ENCODE measurements around the gene BCL6.

BCL6 gene

DNA sequence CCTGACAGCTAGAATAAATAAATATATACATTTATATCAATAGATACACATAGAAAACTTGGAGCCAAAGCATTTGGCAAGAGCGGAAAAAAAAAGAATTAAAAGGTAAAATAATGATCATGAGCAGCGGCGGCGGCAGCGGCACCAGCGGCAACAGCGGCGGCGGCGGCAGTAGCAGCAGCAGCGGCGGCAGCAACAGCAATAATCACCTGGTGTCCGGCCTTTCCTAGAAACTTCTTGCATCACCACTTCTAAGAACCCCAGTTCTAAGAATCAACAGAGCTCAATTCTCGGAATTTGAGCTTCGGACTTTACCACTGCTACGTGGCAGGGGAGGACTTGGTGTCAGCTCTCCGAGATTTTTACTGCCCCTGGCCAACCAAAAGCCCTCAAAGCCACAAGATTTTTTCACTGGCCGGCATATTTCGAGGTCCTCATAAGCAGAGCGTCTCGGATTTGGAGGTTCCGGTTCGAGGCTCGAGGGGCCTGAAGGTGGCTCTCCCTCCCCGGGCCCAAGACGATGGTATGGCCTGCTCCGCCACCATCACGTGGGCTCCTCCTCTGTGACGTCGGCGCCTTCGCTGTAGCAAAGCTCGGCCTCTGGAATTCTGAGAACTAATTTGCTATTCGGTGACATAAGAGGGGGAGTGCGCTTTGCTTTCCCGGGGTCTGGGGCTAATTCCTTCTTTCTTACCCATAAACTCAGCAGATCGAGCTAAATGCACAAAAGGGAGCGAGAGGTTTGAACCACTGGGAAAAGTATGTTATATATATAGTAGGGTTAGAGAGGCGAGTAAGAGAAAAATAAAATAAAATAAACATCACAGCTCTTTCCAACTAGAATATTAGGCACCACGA, at the start of gene BCL6:
BCL6 (minus strand) TSS at position 268 of the 858 bp plus-strand sequence. CDS start 11,775 bp downstream, outside the sequence.
- peak; percentile 80 for FAIRE-seq

DNA sequence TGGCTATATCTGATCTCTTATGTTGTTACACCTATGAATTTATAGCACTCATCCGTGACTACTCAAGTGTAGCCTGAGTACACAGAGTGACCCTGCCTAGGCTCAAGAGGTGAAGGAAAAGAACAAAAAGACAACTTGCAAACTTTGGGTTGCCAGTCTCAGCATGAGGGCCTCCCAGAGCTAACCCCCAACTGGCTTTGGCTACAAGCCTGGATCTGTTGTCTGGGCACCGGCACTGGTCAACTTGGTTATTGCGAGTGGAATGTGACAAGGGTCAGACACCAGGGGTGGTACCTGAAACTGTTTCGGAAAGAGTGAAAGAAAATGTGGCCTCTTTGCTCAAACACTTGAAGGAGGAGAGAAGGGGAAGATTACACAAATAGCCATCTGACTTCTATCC, 49.5 kb upstream of the BCL6 start:
- FAIRE-seq: no peak

GRCh38 chr3:187793618-187794017, 48.4 kb upstream of the BCL6 start:
- no peak for FAIRE-seq

DNA sequence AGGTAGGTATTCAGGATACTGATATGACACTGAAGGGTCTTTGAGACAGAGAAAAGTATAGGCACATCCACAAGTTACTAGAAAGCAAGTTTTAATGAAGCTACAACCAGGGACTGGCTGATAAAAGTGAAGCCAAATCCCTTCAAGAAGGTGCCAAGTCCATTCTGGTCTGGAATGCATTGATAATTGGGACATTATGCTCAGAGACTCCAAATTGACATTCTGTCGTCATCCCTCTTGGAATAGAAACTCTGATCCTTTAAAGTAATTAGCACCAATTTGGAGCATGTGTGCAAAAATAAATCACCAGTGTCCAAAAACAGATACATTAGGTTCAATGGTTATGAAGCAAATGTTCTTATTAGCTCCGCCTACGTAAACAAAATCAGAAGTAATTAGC, 47.3 kb upstream of the BCL6 start:
- FAIRE-seq: no peak

GRCh38 chr3:187789872-187790271, 44.6 kb upstream of the BCL6 start:
- no peak for FAIRE-seq

DNA sequence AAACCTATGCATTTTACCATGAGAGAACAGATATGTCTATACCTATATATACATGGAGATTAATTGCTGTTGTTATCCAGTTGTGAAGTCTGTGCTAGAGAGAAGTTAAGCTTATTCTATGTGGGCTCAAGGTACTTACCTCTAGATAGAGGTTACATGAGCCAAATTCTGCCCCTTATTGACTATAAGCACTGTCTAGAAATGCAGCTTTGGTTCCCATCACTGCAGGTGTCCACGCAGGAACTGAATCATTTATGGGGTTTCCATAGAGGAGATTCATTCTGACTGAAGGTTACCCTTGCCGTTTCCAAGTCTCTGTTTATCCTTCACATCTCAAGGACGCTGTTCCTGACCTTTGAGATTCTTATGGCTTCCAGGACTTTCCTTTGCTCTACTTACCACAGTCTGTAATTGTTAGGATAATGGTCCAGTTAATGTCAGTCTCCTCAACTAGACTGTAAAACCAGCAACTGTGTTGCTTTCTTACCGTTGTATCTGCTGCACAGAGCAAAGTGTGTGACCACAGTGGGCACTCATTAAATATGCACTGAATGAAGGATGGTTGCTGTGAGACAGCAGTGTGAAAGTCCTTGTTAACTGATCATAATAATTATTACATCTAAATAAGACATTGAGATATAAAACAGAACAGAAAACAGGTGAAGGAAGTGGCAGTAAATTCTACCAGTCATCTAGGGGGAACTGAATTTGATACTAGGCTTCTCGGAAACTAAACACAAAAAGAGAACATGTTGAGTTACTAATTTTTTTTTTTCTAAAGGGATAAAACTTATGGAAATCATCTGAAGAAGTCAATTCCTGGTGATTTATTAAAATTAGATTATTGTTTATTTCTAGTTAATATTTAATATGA, 44.0 kb upstream of the BCL6 start:
- FAIRE-seq: no peak

DNA sequence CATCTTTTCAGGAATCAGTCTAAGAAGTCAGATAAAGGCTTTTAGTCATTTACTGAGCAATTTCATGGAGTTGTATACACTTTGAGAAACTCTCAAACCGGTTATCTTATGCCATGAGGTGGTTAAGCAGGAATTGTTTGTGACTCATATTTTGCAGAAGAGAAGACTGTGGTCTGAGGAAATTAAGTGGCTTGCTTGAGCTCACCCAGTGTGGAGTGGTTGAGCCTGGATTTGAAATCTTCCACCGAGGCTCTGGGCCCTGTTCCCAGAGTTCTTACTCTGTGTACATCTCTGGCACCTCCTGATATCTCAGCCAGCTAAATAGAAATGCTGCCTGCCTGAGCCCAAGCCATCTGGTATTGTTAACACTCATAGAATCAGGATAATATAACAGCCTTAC, 37.8 kb upstream of the BCL6 start:
- FAIRE-seq: no peak

DNA sequence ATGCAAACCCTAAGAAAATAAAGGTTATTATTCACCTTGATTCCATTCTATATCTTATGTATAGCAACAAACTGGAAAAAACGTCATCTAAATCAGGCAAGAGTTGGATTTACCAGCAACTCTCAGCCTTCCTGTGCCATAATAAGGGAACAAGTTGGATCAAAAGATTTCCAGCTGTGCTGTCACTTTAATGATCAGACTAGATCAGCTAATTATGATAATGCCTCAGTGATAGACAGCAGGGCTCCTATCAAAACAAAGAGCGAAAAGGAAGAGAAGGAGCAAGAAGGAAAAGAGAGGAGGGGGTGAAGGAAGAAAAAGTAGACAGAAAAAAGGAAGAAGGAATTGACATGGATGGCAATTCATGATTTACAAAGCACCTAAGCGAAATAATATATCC, 36.7 kb upstream of the BCL6 start:
- no peak for FAIRE-seq

- no peak for FAIRE-seq
These were observed 35.7 kb upstream of the BCL6 start for GRCh38 chr3:187781001-187781400.

DNA sequence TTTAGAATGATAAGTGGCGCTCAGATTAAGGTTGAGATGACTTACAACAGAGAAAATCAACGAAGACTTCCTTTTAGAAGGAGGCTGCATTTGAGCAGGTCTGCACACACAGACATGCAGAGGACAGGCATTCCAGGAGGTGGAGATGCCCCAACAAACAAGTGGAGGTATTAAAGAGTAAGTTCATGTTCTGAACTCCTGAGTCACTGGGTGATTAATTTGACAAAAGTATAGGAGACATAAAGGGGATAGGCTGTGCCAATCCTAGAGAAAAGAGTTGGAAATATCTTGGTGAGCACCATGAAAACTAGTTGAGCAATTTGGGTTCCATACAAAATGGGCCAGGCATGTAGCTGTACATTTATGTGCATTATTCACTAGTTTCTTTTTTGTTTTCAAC, 33.5 kb upstream of the BCL6 start:
- FAIRE-seq: no peak

GRCh38 chr3:187777331-187777941, 32.2 kb upstream of the BCL6 start:
- FAIRE-seq: no peak

DNA sequence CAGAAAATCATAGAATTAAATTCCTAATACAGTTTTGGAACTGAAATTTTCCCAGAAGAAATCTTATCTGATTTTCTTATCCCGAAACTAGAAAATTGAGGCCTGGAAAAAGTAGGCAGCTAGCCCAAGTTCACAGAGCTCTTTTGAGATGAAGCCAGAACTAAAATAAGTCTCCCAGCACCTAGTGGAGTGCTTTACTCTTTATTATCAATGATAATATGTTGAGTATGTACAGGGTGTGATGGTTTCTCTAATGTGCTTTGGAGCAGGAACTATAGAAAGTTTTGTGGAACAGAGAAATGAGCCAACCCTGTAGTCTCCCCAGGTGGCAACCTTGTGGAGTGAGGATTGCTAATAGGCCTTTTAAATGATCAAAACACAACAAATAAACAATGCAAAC, 30.3 kb upstream of the BCL6 start:
- FAIRE-seq: no peak

GRCh38 chr3:187774185-187774789, 29.0 kb upstream of the BCL6 start:
- no peak for FAIRE-seq

DNA sequence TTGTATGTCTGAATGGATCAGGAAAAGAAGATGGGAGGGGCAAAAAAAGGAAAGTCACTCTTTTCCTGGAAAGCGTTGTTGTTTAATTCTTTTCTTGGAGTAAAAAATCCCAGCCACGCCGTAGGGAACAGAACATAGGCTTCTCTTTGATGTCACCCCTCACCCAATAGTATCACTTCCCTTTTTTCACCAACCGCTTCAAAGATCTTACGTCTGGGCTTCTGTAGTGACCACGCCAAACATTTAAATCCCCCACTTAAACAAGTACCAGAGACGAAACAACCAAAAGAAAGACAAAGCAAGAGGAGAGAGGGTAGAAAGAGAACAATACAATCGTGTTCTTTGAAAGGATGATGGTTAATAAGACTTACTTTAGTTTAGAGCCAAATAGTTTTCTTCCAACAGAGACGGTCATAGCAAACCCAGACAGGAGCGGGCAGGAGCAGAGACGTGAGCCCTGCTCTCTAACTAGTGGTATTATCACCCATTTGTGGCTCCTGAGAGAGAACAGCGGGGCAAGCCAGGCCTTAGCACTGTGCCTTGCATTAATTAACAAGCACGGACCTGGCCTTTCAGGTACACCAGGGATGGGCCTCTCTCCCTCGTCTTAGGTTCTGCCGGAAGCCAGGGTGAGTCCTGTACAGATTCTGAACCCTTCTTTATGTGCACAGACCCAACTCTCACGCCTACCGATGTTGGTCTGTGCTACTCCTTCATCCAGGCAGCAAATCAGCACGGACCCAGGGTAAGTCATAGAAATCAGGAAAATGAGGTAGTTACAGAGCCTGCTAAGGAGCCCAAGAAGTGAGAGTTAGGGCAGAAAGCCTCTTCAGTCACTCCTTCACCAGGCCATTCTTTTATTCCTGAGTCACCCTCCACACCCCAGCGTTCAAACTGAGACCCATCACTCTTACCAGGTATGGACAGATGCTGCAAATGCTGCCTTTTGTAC, 28.2 kb upstream of the BCL6 start:
- no peak for FAIRE-seq

DNA sequence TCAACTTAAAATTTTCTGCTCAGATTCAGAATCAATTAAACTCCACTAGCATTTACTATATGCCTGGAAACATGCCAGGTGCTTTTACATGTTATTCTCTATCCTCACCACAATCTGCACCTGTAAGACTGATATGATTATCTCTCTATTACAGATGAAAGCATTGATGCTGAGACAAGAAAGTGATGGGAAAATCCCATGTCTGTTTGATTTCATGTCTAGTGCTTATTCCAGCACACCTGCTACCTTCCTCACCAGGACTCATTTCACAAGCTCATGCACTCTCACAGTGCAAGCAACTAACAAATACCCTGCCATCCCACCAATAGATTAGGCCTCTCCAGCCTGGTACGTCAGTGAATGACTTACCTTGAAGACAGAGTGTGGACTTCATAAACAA, 25.0 kb upstream of the BCL6 start:
- FAIRE-seq: no peak

DNA sequence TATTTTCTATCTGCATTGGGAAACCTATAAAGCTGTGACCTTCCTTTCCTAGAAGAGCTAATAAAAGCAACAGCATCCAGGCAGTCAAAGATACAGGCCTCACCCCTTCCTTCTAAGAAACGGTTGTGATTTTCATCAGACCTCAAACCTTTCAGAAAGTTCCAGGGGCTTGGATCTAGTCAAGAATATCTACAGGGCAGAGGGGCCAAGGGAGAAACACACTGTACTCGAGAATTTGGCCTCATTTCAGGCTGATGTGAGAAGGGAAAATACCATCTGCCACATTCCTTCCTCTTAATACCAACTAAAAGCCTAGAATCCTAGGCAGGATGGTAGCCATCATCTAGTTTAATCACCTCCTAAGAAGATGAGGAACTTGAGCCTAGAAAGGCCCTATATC, 24.5 kb upstream of the BCL6 start:
- no peak for FAIRE-seq

DNA sequence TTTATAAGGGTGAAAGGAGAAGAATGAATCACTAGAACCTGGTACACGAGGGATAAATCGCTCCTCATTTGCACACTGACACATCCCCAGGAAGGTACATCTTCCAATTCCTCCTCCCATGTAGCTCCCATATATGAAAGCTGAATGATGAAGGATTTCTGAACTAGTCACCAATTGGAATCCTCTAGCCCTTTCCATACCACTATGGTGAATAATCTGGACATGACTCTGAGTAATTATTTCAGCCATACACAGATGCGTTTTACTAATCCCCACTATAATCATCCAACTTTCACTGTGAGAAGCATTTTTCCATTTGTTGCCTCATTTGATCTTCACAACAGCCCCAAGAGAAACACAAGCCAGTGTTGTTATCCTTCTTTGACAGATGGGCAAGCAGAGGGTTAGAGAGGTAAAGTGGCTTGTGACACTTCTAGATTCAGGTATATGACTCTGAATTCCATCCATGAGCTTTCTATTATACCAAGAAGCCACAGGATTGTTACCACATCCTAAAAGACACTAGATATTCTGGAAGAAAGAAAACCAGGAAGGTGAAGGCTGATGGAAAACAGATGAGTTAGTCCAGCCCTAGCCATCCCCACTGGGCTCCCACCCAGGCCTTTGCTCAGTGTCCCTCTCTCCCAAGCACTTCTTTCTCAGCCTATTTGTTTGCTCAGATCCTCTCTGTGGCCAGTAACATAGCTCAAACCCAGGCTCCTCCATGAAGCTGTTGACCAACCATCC, 22.2 kb upstream of the BCL6 start:
- no peak for FAIRE-seq

DNA sequence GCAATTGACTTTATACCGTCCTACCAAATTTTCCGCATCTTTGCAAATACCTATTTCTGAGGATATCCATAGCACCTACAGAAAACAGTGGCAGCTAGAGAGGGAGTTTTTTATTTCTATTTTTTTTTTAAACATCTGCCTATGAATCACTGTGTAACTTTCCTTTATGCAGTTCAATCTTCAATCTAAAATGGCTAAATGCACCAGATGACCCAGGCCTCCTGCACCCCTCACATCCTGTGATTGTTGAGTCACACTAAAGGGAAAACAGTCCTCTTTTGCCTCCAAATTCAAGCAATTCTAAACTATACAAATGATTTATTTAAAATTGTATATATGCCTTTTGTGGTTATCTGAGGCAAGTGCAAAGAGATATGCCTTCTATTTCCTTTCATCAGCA, 20.1 kb upstream of the BCL6 start:
- FAIRE-seq: no peak

GRCh38 chr3:187763850-187764648, 18.8 kb upstream of the BCL6 start:
- no peak for FAIRE-seq

- no peak for FAIRE-seq
These were observed 17.5 kb upstream of the BCL6 start for GRCh38 chr3:187762792-187763191.

All from endometrium (tissue), 2 donors.